ENCODE results near the gene DNAJB6. TPM values are rescaled to one million over a fixed set of nuclear protein-coding genes. Genes with fewer than 3 reads are reported as not detected.

The DNAJB6 gene
- total and polyA plus RNA-seq, 2 of the 4 experiments (the other 2 are of a cell fraction), result 93.4 to 165 TPM

DNA sequence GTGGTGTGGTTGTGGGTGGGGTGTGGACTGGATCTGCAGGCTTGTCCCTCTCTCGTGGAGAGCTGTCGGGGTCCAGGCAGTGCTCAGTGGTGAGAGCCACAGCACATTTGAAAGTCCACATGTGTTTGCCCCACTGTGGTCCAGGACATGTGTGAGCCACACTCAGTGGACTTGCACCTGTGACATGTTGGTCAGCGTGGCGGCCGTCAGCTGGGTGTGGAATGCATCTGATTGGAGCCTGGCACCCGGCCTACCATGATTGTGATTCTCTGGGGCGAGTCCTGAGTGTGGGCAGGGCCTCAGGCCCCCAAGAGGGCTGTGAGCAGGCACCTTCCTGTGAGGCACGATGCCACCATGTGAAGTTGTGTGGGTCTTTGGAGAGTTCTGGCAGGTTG lies 77.9 kb downstream of the DNAJB6 start (continued):
- TF ChIP-seq CHD1 (IDR thresholded peaks at IDR 0.05; ENCODE audit: low read depth, low read length), result no peak
- TF ChIP-seq NFE2L2 (IDR thresholded peaks at IDR 0.05; ENCODE audit: low read depth, low read length), result no peak
- TF ChIP-seq BHLHE40 (IDR thresholded peaks at IDR 0.05; ENCODE audit: low read depth, low read length), result no peak

DNA sequence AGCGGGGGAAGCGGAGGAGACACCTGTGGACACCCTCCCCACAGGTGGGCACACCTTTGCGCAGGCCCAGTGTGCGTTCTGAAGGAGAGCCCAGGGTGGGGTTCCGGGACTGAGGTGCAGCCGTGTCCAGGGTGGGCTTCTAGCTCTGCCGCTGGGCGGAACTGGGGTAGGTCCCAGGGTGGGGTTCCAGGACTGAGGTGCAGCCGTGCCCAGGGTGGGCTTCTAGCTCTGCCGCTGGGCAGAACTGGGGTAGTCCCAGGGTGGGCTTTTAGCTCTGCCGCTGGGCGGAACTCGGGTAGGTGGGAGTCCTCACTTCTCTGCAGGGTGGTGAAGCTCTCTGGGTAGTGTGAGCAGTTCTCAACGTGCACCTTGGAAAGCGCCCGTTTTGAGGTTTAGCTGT lies 78.7 kb downstream of the DNAJB6 start:
- H3K56ac ChIP-seq (ENCODE audit: extremely low read depth, insufficient read depth, low read length), result no peak overlapping the region
- intact Hi-C loops (cut with micrococcal nuclease) (no loop called here), in situ Hi-C loops (cut with MboI; ENCODE audit: low sequenced_read_pairs) (no loop called here), dilution Hi-C loops (cut with HindIII; ENCODE audit: low sequenced_read_pairs, unreplicated experiment) (no loop called here)
- no peak overlapping the region for H2AK9ac ChIP-seq (replicated peaks; ENCODE audit: low read depth, low read length, poor library complexity)
- H2BK20ac ChIP-seq (ENCODE audit: low read depth, low read length), result no peak overlapping the region
- peaks cover 36% of the 10 kb centered on the region for H3K36me3 ChIP-seq (ENCODE audit: control insufficient read depth, insufficient read depth, low read length)
- no peak overlapping the region for H3K27ac ChIP-seq (ENCODE audit: insufficient read depth, low read length)
- H3K27me3 ChIP-seq (ENCODE audit: control insufficient read depth, insufficient read depth, low read length), result no peaks in the 10 kb centered on the region
- BruUV-seq (replicated peaks), result no TSS peak
- H2BK120ac ChIP-seq (ENCODE audit: low read depth, low read length), result no peak overlapping the region
- ChIA-PET POLR2A (ENCODE audit: unreplicated experiment) (no interaction called here), CTCF (no interaction called here)
- H3K9me3 ChIP-seq (ENCODE audit: control insufficient read depth, insufficient read depth, low read length), result no peaks in the 10 kb centered on the region
- H3K23ac ChIP-seq (ENCODE audit: low read depth, low read length), result no peak overlapping the region
- H3K4ac ChIP-seq (ENCODE audit: low read depth, low read length), result no peak overlapping the region
- H2AFZ ChIP-seq (replicated peaks; ENCODE audit: low read length, poor library complexity), result no peak overlapping the region
- no peak overlapping the region for H2BK5ac ChIP-seq (ENCODE audit: low read depth, low read length, poor library complexity, severe bottlenecking)
- 98% methylated on average over 9 of the region's 16 CpGs; no CpG with 5 or more reads in 1 of the 2 experiments for WGBS, 2 experiments (ENCODE audit: extremely low coverage in 2 of 2, insufficient read length in 1 of 2)
- peaks cover 35% of the 10 kb centered on the region for H4K20me1 ChIP-seq (ENCODE audit: insufficient read depth, low read length)
- no peak overlapping the region for H3K4me3 ChIP-seq (ENCODE audit: insufficient read depth, low read depth, low read length)
- H2AK5ac ChIP-seq (ENCODE audit: low read depth, low read length), result no peak overlapping the region
- H3K9ac ChIP-seq (ENCODE audit: low read depth, low read length), result no peak overlapping the region
- H3K4me1 ChIP-seq (ENCODE audit: control insufficient read depth, insufficient read depth, low read length), result peaks cover 8% of the 10 kb centered on the region
- no peak overlapping the region for H3K4me2 ChIP-seq (ENCODE audit: low read depth, low read length)
- H4K8ac ChIP-seq (ENCODE audit: low read depth in 2 of 2, low read length in 2 of 2), result no peak overlapping the region
- H2BK15ac ChIP-seq (ENCODE audit: low read depth, low read length), result no peak overlapping the region
- H3K9me1 ChIP-seq (ENCODE audit: insufficient read depth, low read length), result peaks cover 3% of the 10 kb centered on the region; the same call in 1 of the 2 replicates
- no peak overlapping the region for H3K14ac ChIP-seq (replicated peaks; ENCODE audit: low read depth, low read length)
- ATAC-seq (ENCODE audit: low read depth) (no peak), DNase-seq (no peak)
- H3K18ac ChIP-seq (ENCODE audit: low read depth, low read length), result no peak overlapping the region
- no peak overlapping the region for H4K91ac ChIP-seq (ENCODE audit: insufficient read depth, low read depth, low read length)
- no peak overlapping the region for H4K5ac ChIP-seq (ENCODE audit: low read depth, low read length)
- peaks cover 29 to 36% of the 10 kb centered on the region in 2 experiments for H3K79me1 ChIP-seq (ENCODE audit: low read depth in 1 of 2, low read length in 2 of 2)
- TF ChIP-seq, protein P1, sequence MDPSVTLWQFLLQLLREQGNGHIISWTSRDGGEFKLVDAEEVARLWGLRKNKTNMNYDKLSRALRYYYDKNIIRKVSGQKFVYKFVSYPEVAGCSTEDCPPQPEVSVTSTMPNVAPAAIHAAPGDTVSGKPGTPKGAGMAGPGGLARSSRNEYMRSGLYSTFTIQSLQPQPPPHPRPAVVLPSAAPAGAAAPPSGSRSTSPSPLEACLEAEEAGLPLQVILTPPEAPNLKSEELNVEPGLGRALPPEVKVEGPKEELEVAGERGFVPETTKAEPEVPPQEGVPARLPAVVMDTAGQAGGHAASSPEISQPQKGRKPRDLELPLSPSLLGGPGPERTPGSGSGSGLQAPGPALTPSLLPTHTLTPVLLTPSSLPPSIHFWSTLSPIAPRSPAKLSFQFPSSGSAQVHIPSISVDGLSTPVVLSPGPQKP (IDR thresholded peaks at IDR 0.05; ENCODE audit: borderline replicate concordance, low read depth, low read length), result no peak
- TF ChIP-seq CHD1 (IDR thresholded peaks at IDR 0.05; ENCODE audit: low read depth, low read length), result no peak
- TF ChIP-seq NFE2L2 (IDR thresholded peaks at IDR 0.05; ENCODE audit: low read depth, low read length), result no peak
- TF ChIP-seq BHLHE40 (IDR thresholded peaks at IDR 0.05; ENCODE audit: low read depth, low read length), result no peak
- no peak for TF ChIP-seq RFX5 (IDR thresholded peaks at IDR 0.05; ENCODE audit: low read depth, low read length)
- TF ChIP-seq RAD21 (IDR thresholded peaks at IDR 0.05; ENCODE audit: low read length), result no peak
- TF ChIP-seq POLR2A (IDR thresholded peaks at IDR 0.05; ENCODE audit: low read depth, low read length), result no peak
- no peak for TF ChIP-seq CEBPB (IDR thresholded peaks at IDR 0.05; ENCODE audit: low read depth, low read length)
- TF ChIP-seq CTCF (conservative IDR thresholded peaks at IDR 0.05; ENCODE audit: low read depth, low read length), result no peak
- no peak for TF ChIP-seq MAFK (IDR thresholded peaks at IDR 0.05; ENCODE audit: low read depth, low read length)
- no peak for TF ChIP-seq MAZ (IDR thresholded peaks at IDR 0.05; ENCODE audit: borderline replicate concordance, low read depth, low read length)
- no peak for TF ChIP-seq MXI1 (IDR thresholded peaks at IDR 0.05; ENCODE audit: borderline replicate concordance, low read depth, low read length)
- no peak for TF ChIP-seq USF2 (IDR thresholded peaks at IDR 0.05; ENCODE audit: low read depth, low read length)
- TF ChIP-seq FOS (IDR thresholded peaks at IDR 0.05; ENCODE audit: low read depth, low read length), result no peak
- no peak for TF ChIP-seq RCOR1 (IDR thresholded peaks at IDR 0.05; ENCODE audit: insufficient replicate concordance, low read length)

Data from IMR-90 (cell line).